Caco-2 (cell line): Measurements from ENCODE around the gene GCH1. TPM values are rescaled to one million over a fixed set of nuclear protein-coding genes. Genes with fewer than 3 reads are reported as not detected.

ENCODE experiments used
- Bru-seq: library from RNA; stranded (reverse); fragments of 400-500 nt; gene quantifications from one replicate; lab custom pipeline; 2021; lab: Mats Ljungman, UMichigan
- BruChase-seq, 2 experiments: library from RNA; stranded (reverse); fragments of 400-500 nt; gene quantifications; one replicate each; lab custom pipeline; 2021; lab: Mats Ljungman, UMichigan
- BruUV-seq: library from RNA; stranded (reverse); fragments of 400-500 nt; replicated peaks from 2 replicates; lab custom pipeline; 2021; lab: Mats Ljungman, UMichigan
- CTCF ChIA-PET: fragments of 300-600 bp; sonication (Branson Sonifier 250); formaldehyde crosslinking; loops from one replicate; lab custom pipeline; 2022; ENCODE audit warnings: antibody characterized with exemption; lab: Charles Lee
- POLR2A ChIA-PET: fragments of 300-600 bp; sonication (Branson Sonifier 250); formaldehyde crosslinking; loops from one replicate; lab custom pipeline; 2022; ENCODE audit warnings: antibody characterized with exemption; lab: Charles Lee
- DNase-seq, 2 experiments: peaks; one replicate each; pipeline versions ENCODE4 v3.0.0 to v3.0.0-alpha.2; 2020 to 2022
- H3K27me3 ChIP-seq: replicated peaks from 2 replicates; pipeline ENCODE4 v1.6.0; 2011; ENCODE audit warnings: low read length; ENCODE audit not compliant: control insufficient read depth, insufficient read depth
- H3K36me3 ChIP-seq: 2 replicates; pipeline ENCODE4 v1.5.1; 2011; ENCODE audit warnings: low read length; ENCODE audit not compliant: control insufficient read depth, insufficient read depth
- H3K4me1 ChIP-seq: fragments of 250-450 bp; sonication (Bioruptor Pico); 2 replicates; pipeline ENCODE4 v1.5.1; 2020; ENCODE audit warnings: mild to moderate bottlenecking
- H3K4me3 ChIP-seq: 2 replicates; pipeline ENCODE4 v1.5.1; 2011; ENCODE audit warnings: low read depth, mild to moderate bottlenecking, control low read depth, low read length
- H3K9me3 ChIP-seq: fragments of 250-450 bp; sonication (Bioruptor Pico); 2 replicates; pipeline ENCODE4 v1.5.1; 2020; ENCODE audit warnings: mild to moderate bottlenecking, moderate library complexity
- H3K27ac Mint-ChIP-seq: one replicate; pipeline ENCODE4 v1.8.0; 2022; ENCODE audit warnings: mixed read lengths; ENCODE audit not compliant: unreplicated experiment
- H3K27me3 Mint-ChIP-seq: one replicate; pipeline ENCODE4 v1.8.0; 2022; ENCODE audit warnings: mixed read lengths; ENCODE audit not compliant: insufficient read depth, unreplicated experiment
- H3K36me3 Mint-ChIP-seq: one replicate; pipeline ENCODE4 v1.8.0; 2022; ENCODE audit warnings: mild to moderate bottlenecking, mixed read lengths; ENCODE audit not compliant: insufficient read depth, unreplicated experiment
- H3K4me1 Mint-ChIP-seq: one replicate; pipeline ENCODE4 v1.8.0; 2022; ENCODE audit warnings: low read depth, mixed read lengths; ENCODE audit not compliant: unreplicated experiment
- H3K4me3 Mint-ChIP-seq: one replicate; pipeline ENCODE4 v1.8.0; 2022; ENCODE audit warnings: mild to moderate bottlenecking, moderate library complexity, mixed read lengths; ENCODE audit not compliant: unreplicated experiment
- H3K9me3 Mint-ChIP-seq: one replicate; pipeline ENCODE4 v1.8.0; 2022; ENCODE audit warnings: mixed read lengths; ENCODE audit not compliant: unreplicated experiment
- CTCF ChIP-seq, 2 experiments: fragments of 200-600 bp in 1 of 2; IDR thresholded peaks; 1 replicate in 1 of 2; 2 replicates in 1 of 2; pipeline versions ENCODE4 v1.5.1 to v1.8.0; 2011 to 2022; ENCODE audit warnings: antibody characterized with exemption in 1 of 2, control low read depth in 1 of 2, inconsistent platforms in 1 of 2, low read depth in 1 of 2, low read length in 1 of 2, mild to moderate bottlenecking in 1 of 2, moderate library complexity in 1 of 2; ENCODE audit not compliant: insufficient read depth in 1 of 2, severe bottlenecking in 1 of 2, unreplicated experiment in 1 of 2
- intact Hi-C: fragments of 100-400 bp; cut with micrococcal nuclease; formaldehyde crosslinking; loops from one replicate; pipeline ENCODE4 v1.10.0; 2022; ENCODE audit not compliant: unreplicated experiment
- long read RNA-seq: library from polyadenylated mRNA; stranded (forward); transcript quantifications from one replicate; pipeline ENCODE4 v2.0.0, GENCODE V29; 2022
- total RNA-seq: library from RNA; stranded (reverse); gene quantifications from 2 replicates; pipeline ENCODE4 v1.2.3, GENCODE V29; 2022

GCH1 gene
- total RNA-seq (16.8 and 17.9 TPM in 2 replicates), Bru-seq, nascent RNA (percentile 70 among the genes with signal in this experiment), BruChase-seq, experiment 1, labeled RNA remaining after a 2-hour chase (percentile 72 among the genes with signal in this experiment), BruChase-seq, experiment 2, labeled RNA remaining after a 6-hour chase (percentile 70 among the genes with signal in this experiment)
- long read RNA-seq, transcript GCH1-207 (6 exons, 2,923 nt) = major isoform, 19 of 21 reads
- long read RNA-seq, partial matches to known transcripts = 0 of 21 reads
- long read RNA-seq, other reads (novel, unspliced or antisense) = 2 of 21 reads

- Mint-ChIP-seq H3K36me3 (peaks cover 10% of the 10 kb centered on the region), H3K4me3 (peak within 1 kb of the TSS; percentile 79), H3K27me3 (no peaks in the 10 kb centered on the region), H3K4me1 (no peaks in the 10 kb centered on the region), H3K9me3 (no peaks in the 10 kb centered on the region), H3K27ac (peak within 1 kb of the TSS; percentile 73)
- TSS peak; percentile 89 for BruUV-seq
- DNase-seq = peak; percentile 90 to 95
- no peaks in the 10 kb centered on the region for H3K27me3 ChIP-seq
- no peaks in the 10 kb centered on the region for H3K9me3 ChIP-seq
- TF ChIP-seq CTCF (IDR thresholded peaks at IDR 0.05; ENCODE audit: insufficient read depth in 1 of 2, low read depth in 1 of 2, low read length in 1 of 2, severe bottlenecking in 1 of 2, unreplicated experiment in 1 of 2) = peak; percentile 63 to 70
- peaks cover 8% of the 10 kb centered on the region; the same call in 1 of the 2 replicates for H3K4me1 ChIP-seq
- ChIA-PET POLR2A (interaction anchor here (0.7 kb wide), 1 partner anchor 337 kb away, joined by 3 read pairs; no protein-coding TSS in a partner anchor), CTCF (interaction anchor here (0.6 to 1.1 kb wide), 7 partner anchors 14 to 289 kb away, joined by 3 to 5 read pairs (median 3); no protein-coding TSS in a partner anchor)
- intact Hi-C loops = loop anchor here (5.0 kb wide), 1 partner anchor 65 kb away; no protein-coding TSS in a partner anchor
- no peaks in the 10 kb centered on the region for H3K36me3 ChIP-seq
- peak within 1 kb of the TSS; percentile 63 for H3K4me3 ChIP-seq
Observed at GRCh38 chr14:54902521-54903420, at the start of gene GCH1. Gene GCH1, minus strand, starts transcription at chr14:54902826. Its CDS starts 163 bp downstream, at chr14:54902663.

GRCh38 chr14:54947230-54947629 is 44.6 kb upstream of the GCH1 start:
- Histone ChIP-seq H3K9me3 (no peaks in the 10 kb centered on the region; the same call in 1 of the 2 replicates), H3K4me3 (no peak overlapping the region), H3K27me3 (no peaks in the 10 kb centered on the region), H3K36me3 (peaks cover 2% of the 10 kb centered on the region), H3K4me1 (no peaks in the 10 kb centered on the region)
- peaks cover 19% of the 10 kb centered on the region for H3K36me3 Mint-ChIP-seq
- TF ChIP-seq CTCF (IDR thresholded peaks at IDR 0.05; ENCODE audit: insufficient read depth in 1 of 2, low read depth in 1 of 2, low read length in 1 of 2, severe bottlenecking in 1 of 2, unreplicated experiment in 1 of 2) = no peak
- intact Hi-C loops = no loop called here
- no peak overlapping the region for H3K4me3 Mint-ChIP-seq
- ChIA-PET POLR2A (no interaction called here), CTCF (no interaction called here)
- no peaks in the 10 kb centered on the region for H3K27me3 Mint-ChIP-seq
- H3K4me1 Mint-ChIP-seq = no peaks in the 10 kb centered on the region
- no peaks in the 10 kb centered on the region for H3K9me3 Mint-ChIP-seq
- no peak for DNase-seq
- no TSS peak for BruUV-seq
- no peak overlapping the region for H3K27ac Mint-ChIP-seq

- no peaks in the 10 kb centered on the region; the same call in 1 of the 2 replicates for H3K9me3 ChIP-seq
- no TSS peak for BruUV-seq
- CTCF ChIA-PET = no interaction called here
- no peaks in the 10 kb centered on the region for H3K4me1 ChIP-seq
- DNase-seq = no peak
- no peak overlapping the region for H3K4me3 ChIP-seq
- POLR2A ChIA-PET = no interaction called here
- H3K4me3 Mint-ChIP-seq = no peak overlapping the region
- H3K36me3 ChIP-seq = peaks cover 2% of the 10 kb centered on the region
- H3K9me3 Mint-ChIP-seq = no peaks in the 10 kb centered on the region
- peaks cover 19% of the 10 kb centered on the region for H3K36me3 Mint-ChIP-seq
- H3K27ac Mint-ChIP-seq = no peak overlapping the region
- no peaks in the 10 kb centered on the region for H3K27me3 Mint-ChIP-seq
- TF ChIP-seq CTCF (IDR thresholded peaks at IDR 0.05; ENCODE audit: insufficient read depth in 1 of 2, low read depth in 1 of 2, low read length in 1 of 2, severe bottlenecking in 1 of 2, unreplicated experiment in 1 of 2) = no peak
- intact Hi-C loops = no loop called here
- no peaks in the 10 kb centered on the region for H3K4me1 Mint-ChIP-seq
- H3K27me3 ChIP-seq = no peaks in the 10 kb centered on the region
Observed at GRCh38 chr14:54946500-54946899, 43.9 kb upstream of the GCH1 start.
